SK-N-SH (cell line): ENCODE measurements around the gene SORL1. TPM values are rescaled to one million over a fixed set of nuclear protein-coding genes. Genes with fewer than 3 reads are reported as not detected.
A peak's percentile ranks its signal among the peaks of the same experiment; 100 is the strongest.

Experiments
- CTCF ChIA-PET: fragments of 300-600, 350-600 bp; formaldehyde crosslinking; extraction: SDS; loops from one replicate; lab custom pipeline; 2021; lab: Yijun Ruan, JAX
- POLR2A ChIA-PET: fragments of 350-600 bp; sonication (Branson Sonifier 250); formaldehyde crosslinking; extraction: SDS; loops from one replicate; lab custom pipeline; 2020; ENCODE audit warnings: antibody characterized with exemption, inconsistent platforms; lab: Yijun Ruan, JAX
- DNase-seq: peaks from one replicate; pipeline ENCODE4 v3.0.0; 2012
- H2AFZ ChIP-seq: fragments of 200-600 bp; sonication (generic); 2 replicates; pipeline ENCODE4 v1.8.1; 2016; ENCODE audit warnings: antibody characterized with exemption, mild to moderate bottlenecking, low read depth
- H3F3A ChIP-seq: fragments of 200-600 bp; sonication (generic); replicated peaks from 2 replicates; pipeline ENCODE3; 2016; ENCODE audit warnings: antibody characterized with exemption, mild to moderate bottlenecking; ENCODE audit not compliant: insufficient read depth
- H3K27ac ChIP-seq, 2 experiments: fragments of 200-500 bp in 1 of 2; fragments of 200-600 bp in 1 of 2; sonication (Bioruptor generic) in 1 of 2; sonication (generic), shearing (Covaris generic) in 1 of 2; 2 replicates each; pipeline versions ENCODE4 v1.5.1 to v1.6.1; 2014 to 2016; ENCODE audit warnings: low read depth in 2 of 2, inconsistent platforms in 1 of 2, low read length in 1 of 2, mild to moderate bottlenecking in 1 of 2, mixed read lengths in 1 of 2
- H3K27me3 ChIP-seq: fragments of 200-600 bp; sonication (generic), shearing (Covaris generic); 2 replicates; pipeline ENCODE4 v1.6.1; 2016; ENCODE audit warnings: mixed run types; ENCODE audit not compliant: insufficient read depth
- H3K36me3 ChIP-seq, 2 experiments: fragments of 200-500 bp in 1 of 2; fragments of 200-600 bp in 1 of 2; sonication (Bioruptor generic) in 1 of 2; sonication (generic) in 1 of 2; replicated peaks in 1 of 2; 2 replicates each; pipeline versions ENCODE3 to v1.5.1; 2014 to 2016; ENCODE audit warnings: low read length in 1 of 2, mild to moderate bottlenecking in 1 of 2; ENCODE audit not compliant: insufficient read depth in 2 of 2, control insufficient read depth in 1 of 2
- H3K4me1 ChIP-seq, 2 experiments: fragments of 200-500 bp in 1 of 2; fragments of 200-600 bp in 1 of 2; sonication (Bioruptor generic) in 1 of 2; sonication (generic), shearing (Covaris generic) in 1 of 2; 2 replicates each; pipeline versions ENCODE4 v1.5.1 to v1.6.1; 2014 to 2016; ENCODE audit warnings: low read depth in 1 of 2, low read length in 1 of 2, mixed run types in 1 of 2; ENCODE audit not compliant: insufficient read depth in 2 of 2, control insufficient read depth in 1 of 2
- H3K4me2 ChIP-seq: fragments of 200-600 bp; sonication (generic), shearing (Covaris generic); 2 replicates; pipeline ENCODE4 v1.6.1; 2017; ENCODE audit warnings: mixed run types
- H3K4me3 ChIP-seq, 2 experiments: fragments of 200-500 bp in 1 of 2; fragments of 200-600 bp in 1 of 2; sonication (Bioruptor generic) in 1 of 2; sonication (generic), shearing (Covaris generic) in 1 of 2; 2 replicates each; pipeline versions ENCODE4 v1.5.1 to v1.8.1; 2014 to 2016; ENCODE audit warnings: low read depth in 2 of 2, inconsistent platforms in 1 of 2, low read length in 1 of 2, mild to moderate bottlenecking in 1 of 2, mixed read lengths in 1 of 2, moderate library complexity in 1 of 2
- H3K79me2 ChIP-seq: fragments of 200-600 bp; sonication (generic); 2 replicates; pipeline ENCODE4 v1.8.1; 2017; ENCODE audit warnings: mild to moderate bottlenecking; ENCODE audit not compliant: insufficient read depth
- H3K9ac ChIP-seq: fragments of 200-600 bp; sonication (generic); 2 replicates; pipeline ENCODE4 v1.6.1; 2017; ENCODE audit warnings: mixed run types
- H3K9me2 ChIP-seq: fragments of 200-600 bp; sonication (generic); 2 replicates; pipeline ENCODE4 v1.6.1; 2017; ENCODE audit warnings: mixed run types
- H3K9me3 ChIP-seq: fragments of 200-600 bp; sonication (generic); 2 replicates; pipeline ENCODE4 v1.6.1; 2017; ENCODE audit warnings: mixed run types, mild to moderate bottlenecking, moderate library complexity
- H4K20me1 ChIP-seq: fragments of 200-600 bp; sonication (generic); 2 replicates; pipeline ENCODE4 v1.6.1; 2017; ENCODE audit warnings: mild to moderate bottlenecking, mixed run types; ENCODE audit not compliant: insufficient read depth
- EZH2phosphoT487 ChIP-seq: fragments of 200-600 bp; sonication (generic); IDR thresholded peaks from 2 replicates; pipeline ENCODE4 v1.6.1; 2017; ENCODE audit warnings: low read depth, mixed run types, mild to moderate bottlenecking, antibody characterized with exemption, moderate library complexity, borderline replicate concordance
- FOXJ3 ChIP-seq: sonication (generic); formaldehyde crosslinking; IDR thresholded peaks from 2 replicates; pipeline ENCODE4 v1.5.1; 2020; ENCODE audit warnings: mild to moderate bottlenecking, missing genetic modification reagents
- FOXM1 ChIP-seq: IDR thresholded peaks from 2 replicates; pipeline ENCODE4 v1.4.0; 2012; ENCODE audit warnings: low read depth, mild to moderate bottlenecking
- JUND ChIP-seq: IDR thresholded peaks from 2 replicates; pipeline ENCODE4 v1.4.0; 2012
- NFIC ChIP-seq: IDR thresholded peaks from 2 replicates; pipeline ENCODE4 v1.4.0; 2012; ENCODE audit warnings: borderline replicate concordance
- POLR2AphosphoS5 ChIP-seq: IDR thresholded peaks from 2 replicates; pipeline ENCODE4 v1.6.1; 2012; ENCODE audit warnings: low read depth, low read length
- RAD21 ChIP-seq: IDR thresholded peaks from 2 replicates; pipeline ENCODE4 v1.6.1; 2012; ENCODE audit warnings: mild to moderate bottlenecking, low read length
- RCOR1 ChIP-seq: fragments of 150-350 bp; IDR thresholded peaks from 2 replicates; pipeline ENCODE4 v1.6.1; 2017; ENCODE audit warnings: antibody characterized with exemption, low read length
- RFX5 ChIP-seq: IDR thresholded peaks from 2 replicates; pipeline ENCODE4 v1.6.1; 2012; ENCODE audit warnings: mild to moderate bottlenecking, improper control_type of control experiment, low read length
- RXRA ChIP-seq: IDR thresholded peaks from 2 replicates; pipeline ENCODE4 v1.4.0; 2012; ENCODE audit warnings: low read depth, mild to moderate bottlenecking, borderline replicate concordance
- SMC3 ChIP-seq: IDR thresholded peaks from 2 replicates; pipeline ENCODE4 v1.6.1; 2012; ENCODE audit warnings: low read depth, low read length, improper control_type of control experiment
- TAF1 ChIP-seq: IDR thresholded peaks from 2 replicates; pipeline ENCODE4 v1.6.1; 2012; ENCODE audit warnings: low read depth, mild to moderate bottlenecking, low read length, moderate library complexity, borderline replicate concordance
- TEAD4 ChIP-seq: IDR thresholded peaks from 2 replicates; pipeline ENCODE4 v1.4.0; 2012; ENCODE audit warnings: mild to moderate bottlenecking, borderline replicate concordance; ENCODE audit not compliant: insufficient read depth
- WGBS: methylation state at CpG from one replicate; pipeline ENCODE4 v1.1.6; 2017; ENCODE audit warnings: low lambda C conversion rate; 5-methylcytosine and 5-hydroxymethylcytosine counted together
- polyA plus RNA-seq, 3 experiments: library from polyadenylated mRNA; depleted of rRNA; stranded (reverse); fragments of >200 nt; gene quantifications; 2 replicates each; pipeline ENCODE4 v1.2.3, GENCODE V29; 2012
- TF ChIP-seq, protein P1 (sequence below): fragments of 200-600 bp; sonication (generic); IDR thresholded peaks from 2 replicates; pipeline ENCODE4 v1.6.1; 2017; ENCODE audit warnings: antibody characterized with exemption, mild to moderate bottlenecking, moderate library complexity
- TF ChIP-seq, protein P2 (sequence below): IDR thresholded peaks from 2 replicates; pipeline ENCODE4 v1.4.0; 2012; ENCODE audit warnings: low read depth, borderline replicate concordance
- TF ChIP-seq, protein P3 (sequence below): fragments of 150-350 bp; IDR thresholded peaks from 2 replicates; pipeline ENCODE4 v1.6.1; 2016; ENCODE audit warnings: mild to moderate bottlenecking, low read depth, low read length

Gene SORL1
- polyA plus RNA-seq, 1 of the 3 experiments (the other 2 are of a cell fraction), result 7.1 TPM

DNA sequence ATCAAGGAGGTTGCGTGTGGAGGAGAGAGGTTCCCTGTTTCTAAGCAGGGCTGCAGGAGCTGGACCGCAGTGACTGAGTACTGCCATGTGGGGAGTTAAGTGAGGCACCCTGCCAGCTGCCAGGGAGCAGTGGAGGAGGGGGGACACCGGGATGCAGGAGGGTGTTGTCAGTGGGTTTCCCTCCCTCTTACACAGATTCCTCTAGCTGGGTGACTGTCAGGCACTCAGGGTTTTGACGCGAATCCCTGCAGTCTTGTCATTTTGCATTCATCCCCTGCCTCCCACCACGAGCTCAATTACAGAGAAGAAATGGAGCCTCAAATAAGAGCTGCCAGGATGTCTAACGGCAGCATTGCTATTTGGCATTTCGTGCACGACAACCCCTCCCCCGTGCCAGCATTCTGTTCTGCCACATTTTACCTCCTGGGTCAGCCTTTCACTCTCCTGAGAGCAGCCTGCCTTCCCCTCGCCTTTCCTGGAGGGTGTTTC lies 120.5 kb downstream of the SORL1 start:
- DNase-seq, result peak; percentile 35
- no peaks in the 10 kb centered on the region for H3K9me2 ChIP-seq
- no peak overlapping the region for H3K27ac ChIP-seq
- H3K9ac ChIP-seq, result no peak overlapping the region
- H3K4me2 ChIP-seq, result no peak overlapping the region
- no peaks in the 10 kb centered on the region for H3F3A ChIP-seq
- H3K9me3 ChIP-seq, result no peaks in the 10 kb centered on the region
- H3K4me1 ChIP-seq, result peaks cover 0 to 8% of the 10 kb centered on the region in 2 experiments; a peak in 1 of 4 replicates
- H3K36me3 ChIP-seq, result no peaks in the 10 kb centered on the region
- H2AFZ ChIP-seq, result no peak overlapping the region
- no peaks in the 10 kb centered on the region for H4K20me1 ChIP-seq
- no peaks in the 10 kb centered on the region for H3K79me2 ChIP-seq
- TF ChIP-seq JUND (no peak), EZH2phosphoT487 (no peak), POLR2AphosphoS5 (no peak), TAF1 (no peak), SMC3 (no peak), TEAD4 (no peak), RFX5 (no peak), RCOR1 (no peak)
- TF ChIP-seq, protein P1, sequence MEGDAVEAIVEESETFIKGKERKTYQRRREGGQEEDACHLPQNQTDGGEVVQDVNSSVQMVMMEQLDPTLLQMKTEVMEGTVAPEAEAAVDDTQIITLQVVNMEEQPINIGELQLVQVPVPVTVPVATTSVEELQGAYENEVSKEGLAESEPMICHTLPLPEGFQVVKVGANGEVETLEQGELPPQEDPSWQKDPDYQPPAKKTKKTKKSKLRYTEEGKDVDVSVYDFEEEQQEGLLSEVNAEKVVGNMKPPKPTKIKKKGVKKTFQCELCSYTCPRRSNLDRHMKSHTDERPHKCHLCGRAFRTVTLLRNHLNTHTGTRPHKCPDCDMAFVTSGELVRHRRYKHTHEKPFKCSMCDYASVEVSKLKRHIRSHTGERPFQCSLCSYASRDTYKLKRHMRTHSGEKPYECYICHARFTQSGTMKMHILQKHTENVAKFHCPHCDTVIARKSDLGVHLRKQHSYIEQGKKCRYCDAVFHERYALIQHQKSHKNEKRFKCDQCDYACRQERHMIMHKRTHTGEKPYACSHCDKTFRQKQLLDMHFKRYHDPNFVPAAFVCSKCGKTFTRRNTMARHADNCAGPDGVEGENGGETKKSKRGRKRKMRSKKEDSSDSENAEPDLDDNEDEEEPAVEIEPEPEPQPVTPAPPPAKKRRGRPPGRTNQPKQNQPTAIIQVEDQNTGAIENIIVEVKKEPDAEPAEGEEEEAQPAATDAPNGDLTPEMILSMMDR, result no peak
- ChIA-PET POLR2A (interaction anchor here (0.5 kb wide), 1 partner anchor 8 kb away, joined by 3 read pairs; no protein-coding TSS in a partner anchor), CTCF (interaction anchor here (1.3 to 2.1 kb wide), 3 partner anchors 9 to 378 kb away, joined by 4 to 9 read pairs (median 6); no protein-coding TSS in a partner anchor)
- no peaks in the 10 kb centered on the region for H3K27me3 ChIP-seq
- 70% methylated on average over 9 of the region's 11 CpGs for WGBS
- no peak overlapping the region for H3K4me3 ChIP-seq

DNA sequence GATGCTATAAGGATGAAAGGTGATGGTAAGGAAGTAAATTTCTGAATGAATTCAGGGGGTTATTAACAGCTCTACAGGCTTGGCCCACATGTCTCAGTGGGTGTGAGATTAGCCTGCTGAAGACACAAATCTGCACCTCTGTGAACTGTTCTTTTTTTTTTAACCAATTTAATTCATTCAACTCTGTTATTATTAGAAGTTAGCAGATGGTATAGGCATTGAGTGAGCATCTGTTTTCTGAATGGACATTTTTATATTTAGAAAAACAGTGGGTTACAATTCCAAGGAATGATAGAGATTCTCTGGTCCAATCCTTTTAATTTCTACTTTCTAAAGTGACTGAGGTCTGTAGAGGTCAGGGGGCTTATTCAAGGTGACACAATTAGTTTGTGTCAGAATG lies 122.7 kb downstream of the SORL1 start:
- no peak for DNase-seq
- H4K20me1 ChIP-seq, result no peaks in the 10 kb centered on the region
- H3K4me1 ChIP-seq, result peaks cover 0 to 8% of the 10 kb centered on the region in 2 experiments; a peak in 1 of 4 replicates
- ChIA-PET POLR2A (no interaction called here), CTCF (interaction anchor here (1.1 to 1.6 kb wide), 3 partner anchors 17 to 255 kb away, joined by 3 to 7 read pairs (median 3); no protein-coding TSS in a partner anchor)
- H3F3A ChIP-seq, result no peaks in the 10 kb centered on the region
- no peak overlapping the region for H3K4me2 ChIP-seq
- peaks cover 0 to 2% of the 10 kb centered on the region in 2 experiments for H3K36me3 ChIP-seq
- TF ChIP-seq RAD21 (no peak), FOXM1 (no peak), FOXJ3 (CRISPR knock-in tag) (no peak), EZH2phosphoT487 (no peak), NFIC (no peak), RXRA (no peak), TEAD4 (no peak), JUND (no peak), RFX5 (no peak), SMC3 (no peak)
- TF ChIP-seq, protein P2, sequence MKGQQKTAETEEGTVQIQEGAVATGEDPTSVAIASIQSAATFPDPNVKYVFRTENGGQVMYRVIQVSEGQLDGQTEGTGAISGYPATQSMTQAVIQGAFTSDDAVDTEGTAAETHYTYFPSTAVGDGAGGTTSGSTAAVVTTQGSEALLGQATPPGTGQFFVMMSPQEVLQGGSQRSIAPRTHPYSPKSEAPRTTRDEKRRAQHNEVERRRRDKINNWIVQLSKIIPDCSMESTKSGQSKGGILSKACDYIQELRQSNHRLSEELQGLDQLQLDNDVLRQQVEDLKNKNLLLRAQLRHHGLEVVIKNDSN, result no peak
- TF ChIP-seq, protein P1, result no peak
- TF ChIP-seq, protein P3, sequence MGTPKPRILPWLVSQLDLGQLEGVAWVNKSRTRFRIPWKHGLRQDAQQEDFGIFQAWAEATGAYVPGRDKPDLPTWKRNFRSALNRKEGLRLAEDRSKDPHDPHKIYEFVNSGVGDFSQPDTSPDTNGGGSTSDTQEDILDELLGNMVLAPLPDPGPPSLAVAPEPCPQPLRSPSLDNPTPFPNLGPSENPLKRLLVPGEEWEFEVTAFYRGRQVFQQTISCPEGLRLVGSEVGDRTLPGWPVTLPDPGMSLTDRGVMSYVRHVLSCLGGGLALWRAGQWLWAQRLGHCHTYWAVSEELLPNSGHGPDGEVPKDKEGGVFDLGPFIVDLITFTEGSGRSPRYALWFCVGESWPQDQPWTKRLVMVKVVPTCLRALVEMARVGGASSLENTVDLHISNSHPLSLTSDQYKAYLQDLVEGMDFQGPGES, result no peak
- H3K4me3 ChIP-seq, result no peak overlapping the region
- H3K79me2 ChIP-seq, result no peaks in the 10 kb centered on the region
- no peaks in the 10 kb centered on the region for H3K27me3 ChIP-seq
- H3K27ac ChIP-seq, result no peak overlapping the region
- H2AFZ ChIP-seq, result no peak overlapping the region
- H3K9me2 ChIP-seq, result no peaks in the 10 kb centered on the region
- H3K9ac ChIP-seq, result no peak overlapping the region
- no peaks in the 10 kb centered on the region for H3K9me3 ChIP-seq
